H4 (cell line): ENCODE measurements around the gene TOR1A. TPM values are rescaled to one million over a fixed set of nuclear protein-coding genes. Genes with fewer than 3 reads are reported as not detected.
A peak's percentile ranks its signal among the peaks of the same experiment; 100 is the strongest.
"Not testable (repeated sequence)": the region's sequence is repeated elsewhere in the genome, so short reads cannot be mapped to it uniquely, and the experiment has no call there.

Source experiments
- DNase-seq: peaks from one replicate; pipeline ENCODE4 v3.0.0-alpha.2; 2015; ENCODE audit warnings: low spot score
- total RNA-seq: library from RNA; depleted of rRNA; stranded (reverse); fragments of >200 nt; shearing (Covaris generic); gene quantifications from 2 replicates; pipeline ENCODE4 v1.2.3, GENCODE V29; 2014

Gene TOR1A
- total RNA-seq, 1 experiment from 2014 or later: 73.7 TPM

- DNase-seq: no peak
These were observed 916 bp downstream of the TOR1A start for GRCh38 chr9:129822898-129823541.

- no peak for DNase-seq
These were observed 7.2 kb downstream of the TOR1A start for GRCh38 chr9:129816501-129817435.

- no peak for DNase-seq
These were observed 8.7 kb downstream of the TOR1A start for GRCh38 chr9:129815278-129815677.

GRCh38 chr9:129814432-129815223 lies 9.3 kb downstream of the TOR1A start:
- no peak for DNase-seq

- DNase-seq: no peak
These were observed 10.3 kb downstream of the TOR1A start for GRCh38 chr9:129813661-129814060.

GRCh38 chr9:129812385-129812784 lies 11.6 kb downstream of the TOR1A start:
- no peak for DNase-seq

- DNase-seq: no peak
These were observed 12.0 kb downstream of the TOR1A start for GRCh38 chr9:129811967-129812363.

GRCh38 chr9:129810788-129811187 lies 13.1 kb downstream of the TOR1A start:
- DNase-seq: no peak

GRCh38 chr9:129810116-129810515 lies 13.8 kb downstream of the TOR1A start:
- no peak for DNase-seq

GRCh38 chr9:129809346-129809745 lies 14.6 kb downstream of the TOR1A start:
- no peak for DNase-seq

- no peak for DNase-seq
These were observed 17.9 kb downstream of the TOR1A start for GRCh38 chr9:129806061-129806460.

- no peak for DNase-seq
These were observed 20.3 kb downstream of the TOR1A start for GRCh38 chr9:129803676-129804060.

- DNase-seq: peak; percentile 88
These were observed 20.9 kb downstream of the TOR1A start, which contains the start of gene TOR1B for GRCh38 chr9:129802833-129803675. Gene TOR1B, plus strand, starts transcription at chr9:129803184. Its CDS starts 29 bp downstream, at chr9:129803213.

GRCh38 chr9:129801504-129801903 lies 22.4 kb downstream of the TOR1A start:
- no peak for DNase-seq

- DNase-seq: no peak
These were observed 25.0 kb downstream of the TOR1A start for GRCh38 chr9:129798973-129799372.

- DNase-seq: not testable (repeated sequence)
These were observed 27.9 kb downstream of the TOR1A start for GRCh38 chr9:129796029-129796428.

GRCh38 chr9:129794549-129794948 lies 29.4 kb downstream of the TOR1A start:
- no peak for DNase-seq

- DNase-seq: no peak
These were observed 37.5 kb downstream of the TOR1A start for GRCh38 chr9:129786481-129786880.

- no peak for DNase-seq
These were observed 38.1 kb downstream of the TOR1A start for GRCh38 chr9:129785866-129786265.

GRCh38 chr9:129784970-129785369 lies 39.0 kb downstream of the TOR1A start:
- DNase-seq: not testable (repeated sequence)
